ENCODE measurements around the gene BEST3.

BEST3 gene

GRCh38 chr12:69708649-69709048, 9.5 kb upstream of the BEST3 start:
- Mint-ChIP-seq H3K4me3 (no peak overlapping the region), H3K27me3 (peaks cover 36% of the 10 kb centered on the region)
- ATAC-seq (replicated peaks; ENCODE audit: extremely low read depth, poor library complexity, severe bottlenecking), result no peak

DNA sequence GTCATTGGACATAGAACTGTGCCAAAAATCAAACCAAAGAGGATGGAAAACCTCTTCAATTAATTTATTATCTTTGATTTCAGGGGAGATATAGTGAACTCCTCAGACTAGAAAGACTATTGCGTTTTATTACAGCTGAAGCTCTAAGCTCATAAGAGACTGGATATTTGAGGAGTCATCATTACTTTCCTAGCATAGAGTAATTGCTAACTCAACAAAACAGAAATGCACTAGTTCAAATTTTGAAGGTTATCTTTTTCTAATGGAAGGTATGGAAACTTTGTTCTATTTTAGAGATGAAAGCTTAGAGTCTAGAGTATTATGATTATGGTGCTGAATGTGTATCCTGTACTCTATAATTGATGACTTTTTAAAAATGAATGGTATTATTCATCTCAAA, 5.3 kb upstream of the BEST3 start:
- ATAC-seq (replicated peaks; ENCODE audit: extremely low read depth, poor library complexity, severe bottlenecking) (no peak), DNase-seq (ENCODE audit: low spot score in 2 of 2) (no peak)
- Mint-ChIP-seq H3K27ac (ENCODE audit: low read depth) (no peak overlapping the region), H3K36me3 (ENCODE audit: insufficient read depth) (no peaks in the 10 kb centered on the region), H3K4me1 (no peaks in the 10 kb centered on the region), H3K27me3 (peaks cover 43% of the 10 kb centered on the region), H3K4me3 (no peak overlapping the region), H3K9me3 (no peaks in the 10 kb centered on the region)

More at GRCh38 chr12:69708649-69709048, 9.5 kb upstream of the BEST3 start:
- H3K9me3 Mint-ChIP-seq, result no peaks in the 10 kb centered on the region
- no peaks in the 10 kb centered on the region for H3K4me1 Mint-ChIP-seq
- no peak for DNase-seq (ENCODE audit: low spot score in 2 of 2)
- no peaks in the 10 kb centered on the region for H3K36me3 Mint-ChIP-seq (ENCODE audit: insufficient read depth)
- no peak overlapping the region for H3K27ac Mint-ChIP-seq (ENCODE audit: low read depth)

GRCh38 chr12:69703146-69703642, 4.1 kb upstream of the BEST3 start:
- no peaks in the 10 kb centered on the region for H3K36me3 Mint-ChIP-seq (ENCODE audit: insufficient read depth)

DNA sequence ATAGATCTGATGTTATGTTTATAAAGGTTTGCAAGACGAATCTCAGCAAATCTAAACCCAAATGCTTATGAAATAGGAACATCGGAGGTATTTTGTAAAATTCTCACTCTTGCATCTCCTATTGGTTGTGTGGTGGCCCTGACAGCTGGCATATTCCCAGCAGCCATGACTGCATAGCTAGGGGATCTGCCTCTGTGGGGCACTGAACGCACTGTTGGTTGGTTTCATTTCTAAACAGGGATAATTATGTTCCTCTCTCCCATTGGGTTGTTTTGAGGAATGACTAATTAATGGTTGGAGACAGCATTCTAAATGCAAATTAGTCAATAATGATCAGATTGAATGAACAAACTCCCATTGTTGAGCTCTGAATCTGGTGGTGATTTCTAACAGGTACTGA, 2.7 kb upstream of the BEST3 start:
- no peak for ATAC-seq (replicated peaks; ENCODE audit: extremely low read depth, poor library complexity, severe bottlenecking)
- no peaks in the 10 kb centered on the region for H3K36me3 Mint-ChIP-seq (ENCODE audit: insufficient read depth)
- no peak overlapping the region for H3K4me3 Mint-ChIP-seq
- H3K9me3 Mint-ChIP-seq, result no peaks in the 10 kb centered on the region
- H3K27ac Mint-ChIP-seq (ENCODE audit: low read depth), result no peak overlapping the region
- H3K4me1 Mint-ChIP-seq, result no peaks in the 10 kb centered on the region
- H3K27me3 Mint-ChIP-seq, result peaks cover 37% of the 10 kb centered on the region
- DNase-seq (ENCODE audit: low spot score in 2 of 2), result no peak

More at GRCh38 chr12:69703146-69703642, 4.1 kb upstream of the BEST3 start:
- DNase-seq (ENCODE audit: low spot score in 2 of 2) (no peak), ATAC-seq (replicated peaks; ENCODE audit: extremely low read depth, poor library complexity, severe bottlenecking) (no peak)
- Mint-ChIP-seq H3K27me3 (peaks cover 36% of the 10 kb centered on the region), H3K9me3 (no peaks in the 10 kb centered on the region), H3K27ac (ENCODE audit: low read depth) (no peak overlapping the region), H3K4me3 (no peak overlapping the region), H3K4me1 (no peaks in the 10 kb centered on the region)

DNA sequence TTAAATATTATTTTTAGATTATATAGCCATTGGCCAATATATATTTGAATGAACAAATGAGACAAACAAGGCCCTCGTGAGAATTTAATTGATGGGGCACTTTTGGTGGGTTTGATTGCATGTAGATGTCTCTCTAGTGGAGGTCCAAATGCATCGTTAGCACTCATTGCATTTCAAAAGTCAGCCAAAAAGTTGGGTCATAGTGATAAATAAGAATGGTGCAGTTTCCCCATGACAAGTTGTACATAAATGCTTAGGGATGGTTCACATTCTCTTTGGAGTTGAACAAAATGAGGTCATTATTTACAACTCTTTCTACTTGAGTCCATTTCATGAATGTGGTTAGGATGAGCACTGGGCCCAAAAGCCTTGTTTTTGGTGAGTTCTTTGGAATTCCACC, 1.0 kb downstream of the BEST3 start:
- H3K4me1 Mint-ChIP-seq, result no peaks in the 10 kb centered on the region
- H3K36me3 Mint-ChIP-seq (ENCODE audit: insufficient read depth), result no peaks in the 10 kb centered on the region
- no peak for ATAC-seq (replicated peaks; ENCODE audit: extremely low read depth, poor library complexity, severe bottlenecking)
- DNase-seq (ENCODE audit: low spot score in 2 of 2), result no peak
- H3K27me3 Mint-ChIP-seq, result peaks cover 28% of the 10 kb centered on the region
- no peaks in the 10 kb centered on the region for H3K9me3 Mint-ChIP-seq
- no peak overlapping the region for H3K4me3 Mint-ChIP-seq
- H3K27ac Mint-ChIP-seq (ENCODE audit: low read depth), result no peak overlapping the region

DNA sequence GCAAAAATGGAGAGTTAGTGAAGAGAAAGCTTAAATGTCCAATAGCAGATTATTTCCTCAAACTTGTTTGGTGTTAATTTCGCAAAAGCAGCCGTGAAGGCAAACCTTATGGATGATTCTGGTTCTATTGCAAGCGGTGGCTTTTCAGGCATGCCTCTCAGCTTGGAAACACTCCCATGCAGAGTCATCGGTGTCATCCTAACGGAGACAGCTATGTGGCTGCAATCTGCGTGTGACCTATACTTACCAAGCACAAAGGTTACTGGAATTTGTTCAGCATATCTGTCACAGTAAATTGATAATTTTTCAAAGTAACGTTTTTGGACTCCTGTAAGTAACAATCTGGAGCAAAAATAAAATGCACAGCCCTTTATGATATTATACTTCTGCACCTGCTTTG, 5.0 kb downstream of the BEST3 start:
- H3K27ac Mint-ChIP-seq (ENCODE audit: low read depth), result no peak overlapping the region
- H3K4me1 Mint-ChIP-seq, result no peaks in the 10 kb centered on the region
- no peaks in the 10 kb centered on the region for H3K9me3 Mint-ChIP-seq
- no peak overlapping the region for H3K4me3 Mint-ChIP-seq
- no peaks in the 10 kb centered on the region for H3K36me3 Mint-ChIP-seq (ENCODE audit: insufficient read depth)
- peaks cover 24% of the 10 kb centered on the region for H3K27me3 Mint-ChIP-seq
- no peak for DNase-seq (ENCODE audit: low spot score in 2 of 2)
- no peak for ATAC-seq (replicated peaks; ENCODE audit: extremely low read depth, poor library complexity, severe bottlenecking)

- Mint-ChIP-seq H3K36me3 (ENCODE audit: insufficient read depth) (no peaks in the 10 kb centered on the region), H3K9me3 (no peaks in the 10 kb centered on the region), H3K27me3 (peaks cover 38% of the 10 kb centered on the region), H3K27ac (ENCODE audit: low read depth) (no peak overlapping the region), H3K4me1 (no peaks in the 10 kb centered on the region), H3K4me3 (no peak overlapping the region)
- DNase-seq (ENCODE audit: low spot score in 2 of 2), result no peak
- ATAC-seq (replicated peaks; ENCODE audit: extremely low read depth, poor library complexity, severe bottlenecking), result no peak
These were observed 9.5 kb downstream of the BEST3 start for GRCh38 chr12:69689638-69690037.

GRCh38 chr12:69688471-69689427, 10.4 kb downstream of the BEST3 start:
- DNase-seq (ENCODE audit: low spot score in 2 of 2), result no peak
- no peaks in the 10 kb centered on the region for H3K4me1 Mint-ChIP-seq
- H3K9me3 Mint-ChIP-seq, result no peaks in the 10 kb centered on the region
- H3K4me3 Mint-ChIP-seq, result no peak overlapping the region
- no peaks in the 10 kb centered on the region for H3K36me3 Mint-ChIP-seq (ENCODE audit: insufficient read depth)
- no peak overlapping the region for H3K27ac Mint-ChIP-seq (ENCODE audit: low read depth)
- peaks cover 46% of the 10 kb centered on the region for H3K27me3 Mint-ChIP-seq
- ATAC-seq (replicated peaks; ENCODE audit: extremely low read depth, poor library complexity, severe bottlenecking), result no peak

GRCh38 chr12:69688021-69688420, 11.1 kb downstream of the BEST3 start:
- DNase-seq (ENCODE audit: low spot score in 2 of 2), result no peak
- Mint-ChIP-seq H3K36me3 (ENCODE audit: insufficient read depth) (no peaks in the 10 kb centered on the region), H3K27me3 (peaks cover 54% of the 10 kb centered on the region), H3K27ac (ENCODE audit: low read depth) (no peak overlapping the region), H3K4me1 (no peaks in the 10 kb centered on the region), H3K9me3 (no peaks in the 10 kb centered on the region), H3K4me3 (no peak overlapping the region)
- no peak for ATAC-seq (replicated peaks; ENCODE audit: extremely low read depth, poor library complexity, severe bottlenecking)

DNA sequence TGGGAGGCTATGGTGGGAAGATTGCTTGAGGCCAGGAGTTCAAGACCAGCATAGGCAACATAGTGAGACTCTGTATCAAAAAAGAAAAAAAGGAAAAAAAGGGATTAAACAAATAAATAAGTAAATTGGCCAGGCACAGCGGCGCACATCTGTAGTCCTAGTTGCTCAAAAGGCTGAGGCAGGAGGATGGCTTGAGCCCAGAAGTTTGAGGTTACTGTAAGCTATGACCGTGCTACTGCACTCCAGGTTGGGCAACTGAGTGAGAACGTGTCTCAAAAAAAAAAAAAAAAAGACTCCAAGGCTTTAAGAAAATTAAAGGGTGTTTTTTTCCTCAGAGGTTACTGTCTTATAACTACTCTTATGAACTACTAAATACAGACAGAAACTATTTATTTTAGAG, 11.7 kb downstream of the BEST3 start:
- H3K9me3 Mint-ChIP-seq, result no peaks in the 10 kb centered on the region
- H3K4me1 Mint-ChIP-seq, result no peaks in the 10 kb centered on the region
- H3K27me3 Mint-ChIP-seq, result peaks cover 59% of the 10 kb centered on the region
- no peak overlapping the region for H3K27ac Mint-ChIP-seq (ENCODE audit: low read depth)
- no peak overlapping the region for H3K4me3 Mint-ChIP-seq
- no peaks in the 10 kb centered on the region for H3K36me3 Mint-ChIP-seq (ENCODE audit: insufficient read depth)
- ATAC-seq (replicated peaks; ENCODE audit: extremely low read depth, poor library complexity, severe bottlenecking) (no peak), DNase-seq (ENCODE audit: low spot score in 2 of 2) (no peak)

DNA sequence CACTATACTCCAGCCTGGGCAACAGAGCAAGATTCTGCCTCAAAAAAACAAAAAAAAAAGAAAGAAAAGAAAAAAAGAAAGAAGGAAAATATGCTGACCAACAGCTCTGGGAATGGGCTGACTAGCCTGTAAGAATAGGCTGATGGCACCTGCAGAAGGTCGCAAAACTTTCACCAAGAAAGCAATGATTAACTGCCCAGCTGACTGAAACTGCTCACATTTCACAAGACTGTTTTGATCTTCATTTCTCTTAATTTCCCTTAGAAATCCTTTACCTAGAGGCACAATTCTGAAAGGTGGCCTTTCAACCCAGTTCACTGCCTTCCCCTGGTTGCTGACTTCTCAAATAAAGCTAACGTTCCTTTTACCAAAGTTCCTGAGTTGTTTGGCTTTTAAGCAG, 12.4 kb downstream of the BEST3 start:
- H3K27ac Mint-ChIP-seq (ENCODE audit: low read depth), result no peak overlapping the region
- DNase-seq (ENCODE audit: low spot score in 2 of 2), result no peak
- peaks cover 59% of the 10 kb centered on the region for H3K27me3 Mint-ChIP-seq
- H3K36me3 Mint-ChIP-seq (ENCODE audit: insufficient read depth), result no peaks in the 10 kb centered on the region
- H3K9me3 Mint-ChIP-seq, result no peaks in the 10 kb centered on the region
- no peaks in the 10 kb centered on the region for H3K4me1 Mint-ChIP-seq
- H3K4me3 Mint-ChIP-seq, result no peak overlapping the region
- ATAC-seq (replicated peaks; ENCODE audit: extremely low read depth, poor library complexity, severe bottlenecking), result no peak

DNA sequence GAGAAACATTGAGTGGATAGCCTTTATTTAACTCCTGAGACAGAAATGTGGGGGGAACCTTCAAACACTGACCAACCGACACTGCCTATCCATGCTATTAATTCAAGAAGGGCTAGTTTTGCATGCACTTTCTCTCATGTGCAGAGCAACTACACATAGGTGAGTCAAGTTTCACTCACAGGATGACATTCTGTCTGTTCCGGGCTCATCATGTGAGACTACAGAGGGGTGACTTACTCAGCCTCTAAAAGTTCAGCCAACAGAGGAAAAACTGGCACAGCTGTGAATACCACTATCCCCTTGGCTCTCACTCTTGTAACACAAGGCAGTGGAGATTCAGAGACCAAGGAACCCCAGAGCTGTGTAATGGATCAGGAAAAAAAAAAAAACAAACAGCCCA, 13.3 kb downstream of the BEST3 start:
- Mint-ChIP-seq H3K4me1 (no peaks in the 10 kb centered on the region), H3K36me3 (ENCODE audit: insufficient read depth) (no peaks in the 10 kb centered on the region), H3K4me3 (no peak overlapping the region), H3K9me3 (no peaks in the 10 kb centered on the region), H3K27me3 (peaks cover 59% of the 10 kb centered on the region), H3K27ac (ENCODE audit: low read depth) (no peak overlapping the region)
- DNase-seq (ENCODE audit: low spot score in 2 of 2), result no peak
- ATAC-seq (replicated peaks; ENCODE audit: extremely low read depth, poor library complexity, severe bottlenecking), result no peak

DNA sequence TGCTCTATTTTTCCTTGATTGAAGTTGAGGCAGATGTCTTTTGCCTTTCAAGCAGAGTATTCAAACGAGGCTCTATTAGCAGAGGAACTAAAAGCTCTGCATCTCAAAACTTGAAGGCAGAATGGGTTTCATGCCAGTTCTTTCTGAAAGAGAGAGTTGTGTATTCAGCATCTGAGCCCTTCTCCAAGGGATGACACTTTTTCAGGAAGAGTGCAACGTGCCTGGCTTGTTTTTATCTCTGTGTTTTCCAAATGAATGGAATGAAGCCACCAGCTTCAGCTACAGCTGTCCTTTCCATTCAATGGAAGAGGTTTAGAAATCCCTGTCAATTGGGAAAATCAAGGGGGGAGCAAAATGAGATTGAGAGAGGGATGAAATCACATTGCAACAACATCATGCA, 14.6 kb downstream of the BEST3 start:
- no peak overlapping the region for H3K27ac Mint-ChIP-seq (ENCODE audit: low read depth)

More for the DNA sequence above, 14.6 kb downstream of the BEST3 start:
- Mint-ChIP-seq H3K27me3 (peaks cover 59% of the 10 kb centered on the region), H3K36me3 (ENCODE audit: insufficient read depth) (no peaks in the 10 kb centered on the region), H3K9me3 (no peaks in the 10 kb centered on the region), H3K4me1 (no peaks in the 10 kb centered on the region), H3K4me3 (no peak overlapping the region)
- DNase-seq (ENCODE audit: low spot score in 2 of 2), result no peak
- ATAC-seq (replicated peaks; ENCODE audit: extremely low read depth, poor library complexity, severe bottlenecking), result no peak
